NOMO-1 (cell line): ENCODE measurements around the gene USPL1.
"Not testable (repeated sequence)": the region's sequence is repeated elsewhere in the genome, so short reads cannot be mapped to it uniquely, and the experiment has no call there.

Experiments used
- DNase-seq, 2 experiments: peaks; one replicate each; lab custom pipeline; 2025; ENCODE audit not compliant: unreplicated experiment in 2 of 2; lab: John Stamatoyannopoulos, UW

The USPL1 gene

DNA sequence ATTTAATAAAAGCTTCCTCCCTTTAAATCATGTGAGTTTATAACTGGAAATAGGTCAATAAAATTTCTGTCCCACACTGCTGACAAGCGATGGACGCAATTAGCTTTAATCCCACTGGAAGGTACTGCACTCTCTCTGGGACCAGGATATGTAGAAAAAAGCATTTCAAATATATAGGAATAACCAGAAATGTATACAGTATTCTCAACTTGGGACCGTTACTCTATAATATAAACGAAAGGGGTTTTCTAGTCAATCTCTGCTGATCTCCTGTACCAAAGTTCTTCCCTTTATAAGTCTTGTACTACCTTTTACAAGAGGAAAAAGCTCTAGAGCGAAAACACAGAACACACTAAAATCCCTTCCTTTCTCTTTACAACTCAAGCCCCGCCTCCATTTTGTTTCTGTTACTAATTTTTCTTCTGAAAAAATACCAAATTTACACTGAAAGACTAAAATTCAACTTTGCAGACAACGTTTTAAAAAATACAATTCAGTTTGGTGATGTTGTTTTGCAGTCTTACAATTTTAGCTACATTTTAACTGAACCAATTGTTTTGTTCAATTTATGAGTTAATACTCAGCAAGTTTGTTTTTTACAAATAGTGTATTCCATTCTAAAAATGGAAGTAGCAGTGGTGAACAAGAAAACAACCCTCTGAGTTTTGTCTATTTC is 1.7 kb upstream of the USPL1 start:
- DNase-seq, result peak; percentile 55 to 63

DNA sequence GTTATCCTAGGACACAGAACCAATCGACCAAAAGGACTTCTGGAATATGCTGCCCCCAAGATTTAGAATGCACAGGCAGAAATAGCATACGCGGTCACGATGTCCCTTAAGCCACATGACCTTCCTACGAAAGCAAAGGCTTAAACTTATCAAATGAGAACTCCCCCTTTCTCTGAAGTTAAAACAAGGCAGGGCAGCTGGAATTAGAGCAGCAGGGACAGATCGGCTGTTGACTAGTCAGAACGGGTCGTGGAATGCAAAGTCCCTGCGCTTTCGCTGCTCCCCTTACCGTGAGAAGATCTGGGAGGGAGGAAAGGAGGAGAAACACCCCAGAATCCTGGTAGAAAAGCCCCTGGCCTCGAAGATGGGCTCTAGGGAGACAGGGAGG is 799 bp upstream of the USPL1 start:
- DNase-seq, result peak; percentile 84 to 92

DNA sequence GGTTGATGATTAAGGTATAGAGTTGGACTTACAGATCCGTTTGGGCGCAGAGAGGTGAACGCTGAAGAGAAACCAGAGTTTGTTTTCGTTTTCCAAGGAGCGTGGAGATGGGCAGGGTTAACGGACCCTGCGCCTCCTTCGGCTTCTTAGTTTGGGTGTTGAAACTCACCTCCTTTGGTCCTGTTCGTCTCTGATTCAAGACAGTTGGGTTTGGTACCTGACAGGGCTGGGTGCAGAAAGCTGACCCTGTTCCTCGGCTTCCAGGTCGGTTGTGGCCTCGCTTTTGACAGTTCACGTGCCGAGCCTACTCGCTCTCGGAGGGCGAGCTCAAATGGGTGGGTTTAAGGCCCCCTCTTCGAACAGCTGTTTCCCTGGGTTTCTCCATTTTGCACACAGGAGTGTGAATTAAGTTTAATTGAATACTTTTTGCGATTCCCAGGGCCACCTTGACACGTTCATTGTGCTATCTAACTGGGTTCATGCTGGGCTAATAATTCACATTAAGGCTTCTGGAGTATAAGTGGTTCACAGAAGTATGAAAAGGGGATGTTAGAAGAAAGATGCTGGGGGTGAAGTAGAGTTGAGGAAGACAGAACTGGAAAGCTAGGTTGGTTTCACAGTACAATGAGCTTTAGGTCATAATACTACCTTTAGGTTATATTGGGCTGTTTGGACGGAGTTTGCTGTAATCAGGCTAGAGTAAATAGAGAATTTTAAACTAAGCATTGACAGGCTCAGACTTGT is 638 bp downstream of the USPL1 start:
- DNase-seq, result peak; percentile 44 to 64

DNA sequence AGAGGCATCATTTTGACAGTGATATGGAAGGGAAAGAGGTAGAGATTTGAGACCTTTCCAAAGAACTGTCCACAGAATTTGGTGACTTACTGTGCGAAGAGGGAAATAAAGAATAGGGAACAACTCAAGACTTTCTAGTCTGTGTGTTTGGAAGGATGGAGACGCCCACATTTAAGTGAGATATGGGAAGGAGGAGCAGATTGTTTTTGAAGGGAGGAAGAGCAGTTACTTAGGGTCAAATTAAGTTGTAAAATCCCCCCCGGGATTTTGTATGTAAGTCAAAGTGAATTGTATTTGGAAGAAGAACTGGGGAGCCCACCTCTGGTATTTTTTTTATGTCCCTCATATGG is 1.2 kb downstream of the USPL1 start:
- DNase-seq, result no peak

GRCh38 chr13:30619731-30620130 is 2.0 kb downstream of the USPL1 start:
- no peak for DNase-seq

- no peak for DNase-seq
These were observed 3.2 kb downstream of the USPL1 start for GRCh38 chr13:30620941-30621340.

DNA sequence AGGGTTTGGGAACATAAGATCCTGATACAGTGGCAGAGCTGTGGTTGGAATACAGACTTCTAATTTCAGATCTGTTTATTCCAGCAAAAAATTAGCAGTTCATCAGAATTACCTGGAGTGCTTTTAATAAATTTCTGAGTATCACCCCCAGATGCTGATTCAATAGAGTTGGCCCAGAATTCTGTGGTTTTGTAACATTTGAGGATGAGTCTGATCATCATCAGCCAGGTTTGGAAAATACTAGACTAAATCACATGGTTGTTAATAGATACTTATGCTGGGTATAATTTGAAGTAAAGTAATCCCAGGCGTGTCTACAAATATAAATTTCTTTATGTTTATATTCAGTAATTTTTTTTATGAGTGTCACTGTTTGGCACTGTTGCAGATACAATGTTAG is 4.8 kb downstream of the USPL1 start:
- DNase-seq, result no peak

DNA sequence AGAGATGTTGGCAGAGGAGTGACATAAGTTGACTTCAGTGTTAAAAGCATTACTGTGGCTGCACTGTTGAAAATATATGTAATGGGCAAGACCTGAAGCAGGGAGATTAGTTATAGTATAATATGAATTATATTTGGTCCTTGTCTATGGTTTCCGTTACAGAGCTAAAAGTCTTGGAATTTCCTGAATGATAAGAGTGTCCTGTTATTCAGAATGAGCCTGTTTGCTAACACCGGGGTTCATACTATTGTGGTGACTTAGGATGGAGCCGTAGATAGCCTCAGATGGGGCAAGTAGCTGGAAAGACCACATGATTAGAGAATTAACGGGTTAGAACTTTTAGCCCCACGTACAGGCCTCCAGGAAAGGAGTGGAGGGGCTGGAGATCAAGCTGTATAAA is 5.7 kb downstream of the USPL1 start:
- DNase-seq, result no peak

DNA sequence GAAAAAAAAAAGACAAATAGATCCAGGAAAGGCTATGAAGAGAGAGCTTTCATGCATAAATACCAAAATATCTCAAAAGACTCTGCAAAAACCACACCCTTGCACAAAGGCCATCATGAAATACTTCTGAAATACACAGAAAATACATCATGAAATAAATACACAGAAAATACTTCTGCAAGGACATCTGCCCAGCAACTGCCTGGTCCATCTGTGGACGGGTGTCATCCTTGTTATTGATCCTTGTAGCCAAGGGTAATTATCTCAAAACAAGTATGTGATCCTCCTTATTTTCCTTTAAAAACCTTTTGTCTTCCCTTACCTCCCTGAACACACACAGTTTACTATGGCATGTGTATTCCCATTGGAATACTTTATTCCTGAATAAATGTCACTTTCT is 6.9 kb downstream of the USPL1 start:
- no peak for DNase-seq

GRCh38 chr13:30629527-30629926 is 11.8 kb downstream of the USPL1 start:
- no peak for DNase-seq

GRCh38 chr13:30633861-30634260 is 16.1 kb downstream of the USPL1 start:
- no peak for DNase-seq

DNA sequence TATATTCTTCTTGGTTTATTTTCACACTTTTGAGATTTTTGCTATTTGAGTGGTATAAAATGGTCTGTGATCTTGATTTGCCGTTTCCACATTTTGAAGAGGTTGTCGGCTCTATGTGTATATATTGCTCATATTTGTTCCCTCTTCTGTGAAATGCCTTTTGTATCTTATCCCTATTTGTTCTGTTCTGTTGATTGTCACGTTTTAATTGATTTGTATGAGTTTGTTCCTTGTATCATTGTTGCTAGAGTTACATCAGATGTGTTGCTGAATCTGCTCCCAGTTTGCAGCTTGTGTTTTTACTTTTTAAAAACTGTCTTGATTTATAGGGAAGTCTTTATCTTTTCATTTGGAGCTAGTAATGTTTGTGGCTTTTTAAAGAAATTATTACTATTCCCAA is 17.1 kb downstream of the USPL1 start:
- DNase-seq, result no peak

GRCh38 chr13:30638301-30638700 is 20.6 kb downstream of the USPL1 start:
- no peak for DNase-seq

GRCh38 chr13:30639671-30640070 is 22.0 kb downstream of the USPL1 start:
- DNase-seq, result no peak

DNA sequence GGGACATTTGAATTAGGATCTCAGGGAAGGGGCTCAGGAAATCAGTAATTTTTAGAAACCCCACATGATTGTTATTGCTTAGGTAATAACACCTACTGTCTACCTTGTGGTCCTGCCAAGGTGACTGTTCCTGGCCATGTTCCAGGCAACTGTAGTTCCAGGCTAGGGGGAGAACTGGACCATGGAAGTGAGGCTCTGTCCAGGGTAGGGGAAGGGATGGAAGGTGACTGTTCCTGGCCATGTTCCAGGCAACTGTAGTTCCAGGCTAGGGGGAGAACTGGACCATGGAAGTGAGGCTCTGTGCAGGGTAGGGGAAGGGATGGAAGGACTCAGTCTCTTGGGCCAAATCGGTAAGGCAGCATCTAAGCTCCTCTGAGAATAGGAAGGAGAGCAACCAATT is 23.5 kb downstream of the USPL1 start:
- DNase-seq, result not testable (repeated sequence)

DNA sequence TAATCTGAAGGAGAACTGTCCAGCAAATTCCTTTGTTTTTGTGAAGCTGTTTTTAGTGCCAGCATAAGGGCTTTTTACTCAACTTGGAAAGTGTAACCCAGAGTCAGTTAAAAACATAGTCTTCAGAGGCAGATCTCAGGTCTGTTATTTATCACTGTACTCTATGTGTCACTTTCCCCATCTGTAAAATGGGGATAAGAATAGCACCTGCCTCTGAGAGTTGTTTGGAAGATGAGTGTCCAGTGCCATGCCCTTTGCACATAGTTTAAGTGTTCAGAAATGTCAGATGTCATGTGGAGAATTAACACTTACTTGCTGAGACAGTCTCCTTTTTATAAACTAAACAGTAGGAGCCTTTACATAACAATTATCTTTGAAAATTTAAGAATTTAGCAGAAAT is 27.9 kb downstream of the USPL1 start:
- DNase-seq, result no peak

GRCh38 chr13:30647420-30647819 is 29.7 kb downstream of the USPL1 start:
- DNase-seq, result no peak

DNA sequence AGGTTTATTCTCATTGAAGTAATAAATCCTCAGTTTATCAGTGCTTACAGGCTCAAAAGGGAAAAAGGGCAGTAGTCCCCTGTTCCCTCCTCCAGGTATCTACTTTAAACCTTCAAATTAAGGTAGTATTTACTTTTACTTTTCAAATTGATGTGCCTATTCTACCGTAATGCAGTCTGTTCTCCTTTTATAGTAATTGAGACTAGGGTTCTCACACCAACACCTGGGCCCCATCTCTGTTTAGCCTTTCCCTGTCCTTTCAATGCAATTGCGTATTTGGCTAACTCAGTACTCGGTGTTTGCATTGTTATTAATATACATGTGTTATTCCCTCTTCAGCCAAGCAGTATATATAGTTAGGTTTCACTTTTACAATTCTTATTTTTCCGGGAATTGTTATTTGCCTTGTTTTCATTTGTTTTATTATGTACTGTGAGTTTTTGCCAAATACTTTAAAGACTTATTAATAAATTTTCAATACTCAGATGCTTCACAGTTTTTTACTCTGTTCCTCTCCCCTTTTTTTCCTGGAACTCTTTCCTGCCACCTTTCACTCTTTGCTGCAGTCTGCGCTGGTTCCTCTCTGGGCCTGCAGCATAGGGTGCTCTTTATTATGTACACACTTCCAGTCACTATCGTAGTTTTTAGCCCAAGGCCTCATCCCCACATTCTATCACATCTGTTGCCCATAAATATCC is 30.3 kb downstream of the USPL1 start:
- DNase-seq, result no peak

DNA sequence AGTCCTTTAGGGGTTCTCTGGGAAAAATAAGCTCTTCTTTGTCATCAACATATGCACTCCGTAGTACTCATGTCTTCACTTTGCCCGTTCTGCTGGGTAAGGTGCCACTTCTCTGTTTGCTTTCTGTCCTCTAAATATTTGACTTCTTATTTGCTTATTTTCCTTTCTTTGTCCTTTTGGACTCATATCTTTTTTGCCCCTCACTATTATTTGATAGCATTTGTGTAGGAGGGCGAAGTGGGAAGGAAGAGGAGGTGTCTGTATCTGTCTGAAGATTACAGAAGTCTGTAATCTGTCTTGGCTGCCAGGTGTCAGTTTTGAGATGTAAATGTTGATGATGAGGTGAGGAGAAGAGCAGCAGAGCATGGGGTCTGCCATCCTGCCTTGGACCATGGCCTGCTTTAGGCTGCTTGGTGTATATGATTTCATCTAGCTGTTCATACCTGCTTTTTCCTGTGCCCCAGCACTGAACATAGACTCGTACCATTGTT is 30.8 kb downstream of the USPL1 start:
- no peak for DNase-seq

GRCh38 chr13:30651648-30652047 is 33.9 kb downstream of the USPL1 start:
- not testable (repeated sequence) for DNase-seq

DNA sequence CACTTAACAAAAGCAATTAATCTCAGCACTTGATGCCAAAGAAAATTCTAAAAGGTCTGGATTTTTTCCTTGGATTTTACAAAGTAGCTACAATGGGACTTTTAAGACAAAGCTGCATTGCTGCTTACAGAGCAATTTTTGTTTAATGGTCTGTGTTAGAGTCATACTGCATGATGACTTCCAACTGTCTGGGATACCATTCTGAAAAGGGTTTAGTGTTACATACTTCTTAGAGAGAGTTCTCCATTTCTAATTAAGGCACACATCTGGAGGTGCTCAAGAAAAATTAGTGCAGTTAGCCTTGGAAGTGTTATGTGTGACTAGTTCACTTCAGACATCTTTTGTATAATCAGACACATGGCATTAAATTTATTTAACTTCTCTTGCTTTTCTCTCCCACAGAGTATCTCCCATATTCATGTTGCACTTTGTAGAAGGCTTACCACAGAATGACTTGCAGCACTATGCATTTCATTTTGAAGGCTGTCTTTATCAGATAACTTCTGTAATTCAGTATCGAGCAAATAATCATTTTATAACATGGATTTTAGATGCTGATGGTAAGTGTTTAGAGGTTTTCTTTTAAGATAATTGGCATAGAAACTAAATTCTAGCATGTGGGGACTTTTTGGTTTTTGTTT is 35.1 kb downstream of the USPL1 start:
- no peak for DNase-seq
